ENCODE measurements around the gene SUSD1.

DNA sequence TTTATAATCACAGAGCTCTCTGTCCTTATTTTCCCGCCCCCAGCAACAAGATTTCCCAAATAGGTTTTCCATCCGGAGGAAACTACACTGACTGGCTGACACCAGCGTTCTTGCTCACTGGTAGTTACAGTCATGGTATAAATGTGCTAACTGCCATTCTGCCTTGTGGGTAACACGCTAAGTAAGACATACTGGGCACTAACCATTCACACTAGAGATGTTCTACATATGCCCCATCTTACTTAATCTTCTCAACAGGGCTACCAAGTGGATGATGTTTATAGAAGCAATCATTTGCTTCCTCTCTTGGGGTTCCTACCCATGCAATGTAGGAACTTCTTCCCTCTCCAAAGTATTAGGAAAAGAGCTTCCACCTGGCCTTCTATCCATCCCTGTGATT, 111.5 kb downstream of the SUSD1 start:
- TF ChIP-seq ZNF7 (CRISPR knock-in tag; IDR thresholded peaks at IDR 0.05) = no peak
- TF ChIP-seq SMARCE1 (IDR thresholded peaks at IDR 0.05; ENCODE audit: borderline replicate concordance) = no peak
- TF ChIP-seq CHD4 (IDR thresholded peaks at IDR 0.05; ENCODE audit: borderline replicate concordance, low read length) = no peak
- TF ChIP-seq RFX5 (IDR thresholded peaks at IDR 0.05; ENCODE audit: low read depth, low read length) = no peak
- TF ChIP-seq SETDB1 (CRISPR knock-in tag; IDR thresholded peaks at IDR 0.05; ENCODE audit: borderline replicate concordance) = no peak
- TF ChIP-seq JUNB (CRISPR knock-in tag; IDR thresholded peaks at IDR 0.05; ENCODE audit: borderline replicate concordance) = no peak
- no peak for TF ChIP-seq CHD2 (IDR thresholded peaks at IDR 0.05; ENCODE audit: low read depth, low read length)
- no peak for TF ChIP-seq CTCF (CRISPR knock-in tag; IDR thresholded peaks at IDR 0.05)
- TF ChIP-seq, protein P1, sequence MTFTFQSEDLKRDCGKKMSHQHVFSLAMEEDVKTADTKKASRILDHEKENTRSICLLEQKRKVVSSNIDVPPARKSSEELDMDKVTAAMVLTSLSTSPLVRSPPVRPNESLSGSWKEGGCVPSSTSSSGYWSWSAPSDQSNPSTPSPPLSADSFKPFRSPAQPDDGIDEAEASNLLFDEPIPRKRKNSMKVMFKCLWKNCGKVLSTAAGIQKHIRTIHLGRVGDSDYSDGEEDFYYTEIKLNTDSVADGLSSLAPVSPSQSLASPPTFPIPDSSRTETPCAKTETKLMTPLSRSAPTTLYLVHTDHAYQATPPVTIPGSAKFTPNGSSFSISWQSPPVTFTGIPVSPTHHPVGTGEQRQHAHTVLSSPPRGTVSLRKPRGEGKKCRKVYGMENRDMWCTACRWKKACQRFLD (CRISPR knock-in tag; IDR thresholded peaks at IDR 0.05; ENCODE audit: borderline replicate concordance) = no peak
- no peak for TF ChIP-seq EP300 (IDR thresholded peaks at IDR 0.05; ENCODE audit: low read depth in 2 of 2, low read length in 2 of 2)
- no peak for TF ChIP-seq EP300 (CRISPR knock-in tag; IDR thresholded peaks at IDR 0.05; ENCODE audit: borderline replicate concordance)
- TF ChIP-seq FOXM1 (CRISPR knock-in tag; IDR thresholded peaks at IDR 0.05) = no peak
- no peak for TF ChIP-seq GABPA (IDR thresholded peaks at IDR 0.05; ENCODE audit: low read depth, low read length)
- TF ChIP-seq GABPA (CRISPR knock-in tag; IDR thresholded peaks at IDR 0.05; ENCODE audit: low read depth) = no peak

All from HepG2 (cell line).